ENCODE data around the gene IFIH1. TPM values are rescaled to one million over a fixed set of nuclear protein-coding genes. Genes with fewer than 3 reads are reported as not detected.

Gene IFIH1
- total and polyA plus RNA-seq, 2 experiments from 2014 or later = 1.7 to 10.1 TPM

DNA sequence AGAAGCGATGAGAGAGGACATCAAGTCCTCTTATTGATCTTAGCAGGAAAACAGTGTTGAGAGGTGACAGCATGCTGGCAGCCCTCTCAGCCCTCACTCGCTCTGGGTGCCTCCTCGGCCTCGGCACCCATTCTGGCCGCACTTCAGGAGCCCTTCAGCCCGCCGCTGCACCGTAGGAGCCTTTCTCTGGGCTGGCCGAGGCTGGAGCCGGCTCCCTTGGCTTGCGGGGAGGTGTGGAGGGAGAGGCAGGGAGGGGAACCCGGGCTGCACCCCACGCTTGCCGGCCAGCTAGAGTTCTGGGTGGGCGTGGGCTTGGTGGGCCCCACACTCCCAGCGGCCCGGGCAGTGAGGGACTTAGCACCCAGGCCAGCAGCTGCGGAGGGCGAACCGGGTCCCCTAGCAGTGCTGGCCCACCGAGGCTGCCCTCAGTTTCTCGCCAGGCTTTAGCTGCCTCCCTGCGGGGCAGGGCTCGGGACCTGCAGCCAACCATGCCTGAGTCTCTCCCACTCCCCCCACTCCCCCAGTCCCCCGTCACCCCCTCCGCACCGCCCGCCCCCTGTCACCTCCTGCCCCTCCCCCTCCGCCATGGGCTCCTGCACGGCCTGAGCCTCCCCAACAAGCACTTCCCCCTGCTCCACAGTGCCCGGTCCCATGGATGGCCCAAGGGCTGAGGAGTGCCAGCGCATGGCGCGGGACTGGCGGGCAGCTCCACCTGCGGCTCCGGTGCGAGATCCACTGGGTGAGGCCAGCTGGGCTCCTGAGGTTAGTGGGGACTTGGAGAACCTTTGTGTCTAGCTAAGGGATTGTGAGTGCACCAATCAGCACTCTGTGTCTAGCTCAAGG, 83.6 kb downstream of the IFIH1 start:
- H2AFZ ChIP-seq = no peak overlapping the region
- TF ChIP-seq EZH2 (IDR thresholded peaks at IDR 0.05; ENCODE audit: borderline replicate concordance) (no peak), EZH2phosphoT487 (IDR thresholded peaks at IDR 0.05; ENCODE audit: low read depth, severe bottlenecking, unreplicated experiment) (no peak), CTCF (IDR thresholded peaks at IDR 0.05; ENCODE audit: poor library complexity) (no peak)
- H3K4me3 ChIP-seq = no peak overlapping the region
- no peaks in the 10 kb centered on the region for H4K20me1 ChIP-seq (ENCODE audit: insufficient read depth, poor library complexity, severe bottlenecking)
- H3K4me1 ChIP-seq (ENCODE audit: insufficient read depth) = no peaks in the 10 kb centered on the region
- no peaks in the 10 kb centered on the region for H3K9me2 ChIP-seq (replicated peaks; ENCODE audit: insufficient read depth)
- no peaks in the 10 kb centered on the region for H3K9me3 ChIP-seq (ENCODE audit: low read depth)
- H3K4me2 ChIP-seq = no peak overlapping the region
- H3K27me3 ChIP-seq = no peaks in the 10 kb centered on the region
- WGBS (ENCODE audit: low lambda C conversion rate, missing lambda C conversion rate) = 97% methylated on average over 23 of the region's 38 CpGs
- no peak for DNase-seq (ENCODE audit: low spot score)
- no peak overlapping the region for H3K27ac ChIP-seq
- H3K79me2 ChIP-seq = no peaks in the 10 kb centered on the region
- no peaks in the 10 kb centered on the region for H3K36me3 ChIP-seq (replicated peaks; ENCODE audit: insufficient read depth, low read depth)

GRCh38 chr2:162233197-162233596, 85.3 kb downstream of the IFIH1 start:
- H3K27me3 ChIP-seq = no peaks in the 10 kb centered on the region
- TF ChIP-seq EZH2 (IDR thresholded peaks at IDR 0.05; ENCODE audit: borderline replicate concordance) = no peak
- no peak for TF ChIP-seq EZH2phosphoT487 (IDR thresholded peaks at IDR 0.05; ENCODE audit: low read depth, severe bottlenecking, unreplicated experiment)
- TF ChIP-seq CTCF (IDR thresholded peaks at IDR 0.05; ENCODE audit: poor library complexity) = no peak
- WGBS (ENCODE audit: low lambda C conversion rate, missing lambda C conversion rate) = 57% methylated on average over 1 of the region's 1 CpG

GRCh38 chr2:162232671-162233070, 85.8 kb downstream of the IFIH1 start:
- Histone ChIP-seq H3K4me1 (ENCODE audit: insufficient read depth) (no peaks in the 10 kb centered on the region), H3K79me2 (no peaks in the 10 kb centered on the region), H3K9me2 (replicated peaks; ENCODE audit: insufficient read depth) (no peaks in the 10 kb centered on the region), H3K9me3 (ENCODE audit: low read depth) (no peaks in the 10 kb centered on the region), H3K4me2 (no peak overlapping the region), H3K27me3 (no peaks in the 10 kb centered on the region), H4K20me1 (ENCODE audit: insufficient read depth, poor library complexity, severe bottlenecking) (no peaks in the 10 kb centered on the region), H3K4me3 (no peak overlapping the region), H3K27ac (no peak overlapping the region), H2AFZ (no peak overlapping the region), H3K36me3 (replicated peaks; ENCODE audit: insufficient read depth, low read depth) (no peaks in the 10 kb centered on the region)
- 75% methylated on average over 2 of the region's 2 CpGs for WGBS (ENCODE audit: low lambda C conversion rate, missing lambda C conversion rate)
- DNase-seq (ENCODE audit: low spot score) = no peak
- TF ChIP-seq EZH2 (IDR thresholded peaks at IDR 0.05; ENCODE audit: borderline replicate concordance) = no peak
- TF ChIP-seq EZH2phosphoT487 (IDR thresholded peaks at IDR 0.05; ENCODE audit: low read depth, severe bottlenecking, unreplicated experiment) = no peak
- TF ChIP-seq CTCF (IDR thresholded peaks at IDR 0.05; ENCODE audit: poor library complexity) = no peak

More at GRCh38 chr2:162233197-162233596, 85.3 kb downstream of the IFIH1 start:
- Histone ChIP-seq H3K4me3 (no peak overlapping the region), H3K4me2 (no peak overlapping the region), H3K9me2 (replicated peaks; ENCODE audit: insufficient read depth) (no peaks in the 10 kb centered on the region), H4K20me1 (ENCODE audit: insufficient read depth, poor library complexity, severe bottlenecking) (no peaks in the 10 kb centered on the region), H2AFZ (no peak overlapping the region), H3K9me3 (ENCODE audit: low read depth) (no peaks in the 10 kb centered on the region), H3K27ac (no peak overlapping the region), H3K4me1 (ENCODE audit: insufficient read depth) (no peaks in the 10 kb centered on the region), H3K36me3 (replicated peaks; ENCODE audit: insufficient read depth, low read depth) (no peaks in the 10 kb centered on the region), H3K79me2 (no peaks in the 10 kb centered on the region)
- no peak for DNase-seq (ENCODE audit: low spot score)

Measured in hepatocyte (in vitro differentiated cells).